T-helper 2 cell (primary cell): ENCODE results near the gene EYA2.
"Not testable (repeated sequence)": the region's sequence is repeated elsewhere in the genome, so short reads cannot be mapped to it uniquely, and the experiment has no call there.

ENCODE experiments used
- DNase-seq, 5 experiments: peaks; one replicate each; pipeline versions ENCODE4 v3.0.0 to v3.0.0-alpha.2; 2012 to 2022

EYA2 gene

GRCh38 chr20:47187450-47188195, 293.0 kb downstream of the EYA2 start:
- peak in 1 of 5 experiments; percentile 53 for DNase-seq

- peak in 1 of 5 experiments; percentile 13 for DNase-seq
Measured at GRCh38 chr20:47188540-47188939, 293.9 kb downstream of the EYA2 start.

GRCh38 chr20:47189060-47189459, 294.4 kb downstream of the EYA2 start:
- no peak for DNase-seq

GRCh38 chr20:47191074-47191673, 296.5 kb downstream of the EYA2 start:
- no peak for DNase-seq

GRCh38 chr20:47191956-47192355, 297.3 kb downstream of the EYA2 start:
- DNase-seq, result no peak

- DNase-seq, result no peak
Measured at GRCh38 chr20:47195573-47195972, 300.9 kb downstream of the EYA2 start.

GRCh38 chr20:47196091-47197081, 301.7 kb downstream of the EYA2 start:
- peak; percentile 32 to 78 (median 59) for DNase-seq

GRCh38 chr20:47198254-47198671, 303.6 kb downstream of the EYA2 start:
- DNase-seq, result peak in 2 of 5 experiments; percentile 33 to 45

- no peak for DNase-seq
Measured at GRCh38 chr20:47198996-47199552, 304.4 kb downstream of the EYA2 start.

- no peak for DNase-seq
Measured at GRCh38 chr20:47201074-47201730, 306.6 kb downstream of the EYA2 start.

- DNase-seq, result no peak
Measured at GRCh38 chr20:47202733-47203667, 308.4 kb downstream of the EYA2 start.

- no peak for DNase-seq
Measured at GRCh38 chr20:47204008-47204849, 309.6 kb downstream of the EYA2 start.

- DNase-seq, result not testable (repeated sequence)
Measured at GRCh38 chr20:47204850-47205122, 310.1 kb downstream of the EYA2 start.

- DNase-seq, result peak in 1 of 5 experiments; percentile 11
Measured at GRCh38 chr20:47205577-47206123, 311.0 kb downstream of the EYA2 start.

- DNase-seq, result not testable (repeated sequence)
Measured at GRCh38 chr20:47206552-47206951, 311.9 kb downstream of the EYA2 start.

GRCh38 chr20:47206962-47207641, 312.5 kb downstream of the EYA2 start:
- no peak for DNase-seq

- no peak for DNase-seq
Measured at GRCh38 chr20:47208534-47209174, 314.0 kb downstream of the EYA2 start.

- DNase-seq, result no peak
Measured at GRCh38 chr20:47209982-47210381, 315.3 kb downstream of the EYA2 start.

- DNase-seq, result no peak
Measured at GRCh38 chr20:47210470-47210869, 315.8 kb downstream of the EYA2 start.
